ENCODE data around the gene MAPRE3. TPM values are rescaled to one million over a fixed set of nuclear protein-coding genes. Genes with fewer than 3 reads are reported as not detected.

MAPRE3 gene
- total RNA-seq, 1 donor from 2014 or later = 14.4 TPM

- Mint-ChIP-seq H3K36me3 (no peaks in the 10 kb centered on the region), H3K27me3 (peaks cover 39% of the 10 kb centered on the region), H3K27ac (no peak overlapping the region), H3K4me1 (ENCODE audit: unreplicated experiment) (peaks cover 28% of the 10 kb centered on the region), H3K4me3 (no peak overlapping the region), H3K9me3 (no peaks in the 10 kb centered on the region)
- no peak for DNase-seq (ENCODE audit: extremely low spot score, unreplicated experiment)
- no peak for TF ChIP-seq CTCF (conservative IDR thresholded peaks at IDR 0.05)
These were observed 3.9 kb downstream of the MAPRE3 start for GRCh38 chr2:26974352-26974751.

DNA sequence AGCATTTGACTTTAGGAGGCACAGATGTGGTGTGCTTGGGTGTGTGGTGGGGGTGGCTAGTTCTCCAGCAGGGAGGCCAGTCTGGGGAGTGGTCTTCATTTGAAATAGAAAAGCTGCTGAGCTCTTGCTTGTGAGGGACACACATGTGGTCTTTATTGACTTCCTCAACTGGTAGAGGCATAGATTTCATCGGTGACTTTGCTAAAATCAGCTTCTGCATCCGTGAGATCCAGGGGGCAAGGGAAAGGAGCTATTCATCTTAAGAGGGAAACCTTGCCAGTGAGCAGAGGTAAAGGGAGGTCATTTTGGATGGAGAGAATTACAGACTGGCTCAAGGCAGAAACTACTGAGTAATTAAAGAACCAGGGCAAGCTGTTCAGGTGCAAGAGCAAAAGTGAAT lies 4.7 kb downstream of the MAPRE3 start:
- Mint-ChIP-seq H3K36me3 (no peaks in the 10 kb centered on the region), H3K4me3 (no peak overlapping the region), H3K4me1 (ENCODE audit: unreplicated experiment) (peaks cover 26% of the 10 kb centered on the region), H3K27ac (no peak overlapping the region), H3K27me3 (peaks cover 35% of the 10 kb centered on the region), H3K9me3 (no peaks in the 10 kb centered on the region)
- TF ChIP-seq CTCF (conservative IDR thresholded peaks at IDR 0.05) = no peak
- DNase-seq (ENCODE audit: extremely low spot score, unreplicated experiment) = no peak

GRCh38 chr2:26975656-26976055 lies 5.2 kb downstream of the MAPRE3 start:
- no peak overlapping the region for H3K4me3 Mint-ChIP-seq
- TF ChIP-seq CTCF (conservative IDR thresholded peaks at IDR 0.05) = no peak
- no peaks in the 10 kb centered on the region for H3K36me3 Mint-ChIP-seq
- no peak overlapping the region for H3K27ac Mint-ChIP-seq
- peaks cover 33% of the 10 kb centered on the region for H3K27me3 Mint-ChIP-seq
- DNase-seq (ENCODE audit: extremely low spot score, unreplicated experiment) = no peak
- no peaks in the 10 kb centered on the region for H3K9me3 Mint-ChIP-seq
- H3K4me1 Mint-ChIP-seq (ENCODE audit: unreplicated experiment) = peaks cover 26% of the 10 kb centered on the region

DNA sequence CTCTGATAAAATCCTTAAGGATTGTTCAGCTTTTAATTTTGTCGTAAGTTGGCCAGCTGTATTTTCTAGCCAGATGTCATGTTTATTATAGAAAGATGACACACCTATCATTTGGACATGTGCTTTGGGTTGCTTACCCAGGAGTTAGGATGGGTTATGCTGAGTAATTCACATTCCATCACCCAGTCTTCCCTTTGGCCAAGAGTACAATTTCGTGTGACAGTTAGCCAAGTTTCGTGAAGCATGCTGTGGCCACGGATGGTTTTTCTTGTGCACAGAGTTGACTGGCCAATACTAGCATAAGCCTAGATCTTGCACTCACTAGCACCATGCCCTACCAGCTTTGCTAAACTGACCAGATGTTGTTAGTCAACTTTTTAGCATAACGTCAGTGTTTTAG lies 5.8 kb downstream of the MAPRE3 start:
- no peak overlapping the region for H3K4me3 Mint-ChIP-seq
- DNase-seq (ENCODE audit: extremely low spot score, unreplicated experiment) = no peak
- no peaks in the 10 kb centered on the region for H3K9me3 Mint-ChIP-seq
- no peak for TF ChIP-seq CTCF (conservative IDR thresholded peaks at IDR 0.05)
- peaks cover 29% of the 10 kb centered on the region for H3K27me3 Mint-ChIP-seq
- no peaks in the 10 kb centered on the region for H3K36me3 Mint-ChIP-seq
- H3K27ac Mint-ChIP-seq = no peak overlapping the region
- H3K4me1 Mint-ChIP-seq (ENCODE audit: unreplicated experiment) = peaks cover 24% of the 10 kb centered on the region

DNA sequence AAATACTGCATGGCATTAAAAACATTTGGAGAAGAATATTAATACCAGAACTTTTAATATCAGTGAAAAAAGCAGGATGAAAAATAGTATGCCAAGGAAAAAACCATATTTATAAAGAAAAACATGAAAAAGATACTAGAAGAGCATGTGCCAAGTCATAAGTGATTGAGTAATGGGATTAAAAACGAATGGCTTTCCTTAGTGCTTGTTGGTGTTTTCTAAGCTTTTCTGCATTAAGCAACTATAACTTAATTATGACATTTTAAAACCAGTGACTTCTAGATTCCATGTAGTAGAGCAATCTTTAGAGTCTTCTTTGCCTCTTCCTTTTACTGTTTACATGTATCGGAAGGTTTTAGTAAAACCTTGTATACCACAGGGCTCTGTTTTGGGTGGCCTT lies 6.6 kb downstream of the MAPRE3 start:
- Mint-ChIP-seq H3K4me3 (no peak overlapping the region), H3K36me3 (no peaks in the 10 kb centered on the region), H3K9me3 (no peaks in the 10 kb centered on the region), H3K27ac (no peak overlapping the region), H3K27me3 (peaks cover 21% of the 10 kb centered on the region), H3K4me1 (ENCODE audit: unreplicated experiment) (peaks cover 19% of the 10 kb centered on the region)
- TF ChIP-seq CTCF (conservative IDR thresholded peaks at IDR 0.05) = no peak
- no peak for DNase-seq (ENCODE audit: extremely low spot score, unreplicated experiment)

- H3K4me1 Mint-ChIP-seq (ENCODE audit: unreplicated experiment) = peaks cover 13% of the 10 kb centered on the region
- TF ChIP-seq CTCF (conservative IDR thresholded peaks at IDR 0.05) = no peak
- H3K4me3 Mint-ChIP-seq = no peak overlapping the region
- H3K27ac Mint-ChIP-seq = no peak overlapping the region
- H3K27me3 Mint-ChIP-seq = peaks cover 10% of the 10 kb centered on the region
- H3K36me3 Mint-ChIP-seq = no peaks in the 10 kb centered on the region
- no peak for DNase-seq (ENCODE audit: extremely low spot score, unreplicated experiment)
- no peaks in the 10 kb centered on the region for H3K9me3 Mint-ChIP-seq
These were observed 7.7 kb downstream of the MAPRE3 start for GRCh38 chr2:26978061-26978596.

Data from type B pancreatic cell (in vitro differentiated cells).